Astrocyte of the spinal cord (primary cell): ENCODE results near the gene PTAFR.

Experiments
- DNase-seq: peaks from one replicate; pipeline ENCODE4 v3.0.0; 2011; ENCODE audit warnings: low read depth, low spot score
- H3K4me3 ChIP-seq: 2 replicates; pipeline ENCODE4 v1.5.1; 2011; ENCODE audit warnings: low read depth, mild to moderate bottlenecking, low read length, moderate library complexity
- in situ Hi-C: cut with HindIII; loops from 2 replicates; pipeline ENCODE4 v1.10.0; 2017; ENCODE audit warnings: low sequenced_read_pairs
- TF ChIP-seq, protein P1 (sequence below): IDR thresholded peaks from 2 replicates; pipeline ENCODE4 v1.5.1; 2012; ENCODE audit warnings: low read depth, mild to moderate bottlenecking, low read length, inconsistent platforms

Gene PTAFR

DNA sequence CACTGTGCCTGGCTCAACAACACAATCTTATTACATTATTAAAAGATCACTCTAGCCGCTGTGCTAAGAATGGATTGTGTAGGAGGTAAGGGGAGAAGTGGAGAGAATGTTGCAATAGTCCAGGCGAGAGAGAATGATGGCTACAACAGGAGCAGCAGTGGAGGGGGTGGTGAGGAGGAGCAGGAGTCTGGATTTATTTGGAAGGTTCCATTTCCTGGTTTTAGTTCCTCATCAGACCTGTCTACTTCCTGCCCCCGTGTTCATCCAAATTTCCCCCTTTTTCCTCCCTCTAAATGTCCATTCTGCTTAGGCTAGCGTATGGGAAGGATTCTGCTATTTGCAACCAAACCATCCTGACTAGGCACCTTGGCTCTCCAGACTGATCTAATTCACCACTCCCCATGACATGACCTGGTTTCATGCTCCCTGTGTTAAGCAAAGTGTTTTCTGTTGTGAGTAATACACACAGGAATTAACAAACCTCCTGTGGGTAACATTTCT, 53.0 kb downstream of the PTAFR start:
- H3K4me3 ChIP-seq = no peak overlapping the region
- DNase-seq = peak; percentile 76
- in situ Hi-C loops = no loop called here
- TF ChIP-seq, protein P1, sequence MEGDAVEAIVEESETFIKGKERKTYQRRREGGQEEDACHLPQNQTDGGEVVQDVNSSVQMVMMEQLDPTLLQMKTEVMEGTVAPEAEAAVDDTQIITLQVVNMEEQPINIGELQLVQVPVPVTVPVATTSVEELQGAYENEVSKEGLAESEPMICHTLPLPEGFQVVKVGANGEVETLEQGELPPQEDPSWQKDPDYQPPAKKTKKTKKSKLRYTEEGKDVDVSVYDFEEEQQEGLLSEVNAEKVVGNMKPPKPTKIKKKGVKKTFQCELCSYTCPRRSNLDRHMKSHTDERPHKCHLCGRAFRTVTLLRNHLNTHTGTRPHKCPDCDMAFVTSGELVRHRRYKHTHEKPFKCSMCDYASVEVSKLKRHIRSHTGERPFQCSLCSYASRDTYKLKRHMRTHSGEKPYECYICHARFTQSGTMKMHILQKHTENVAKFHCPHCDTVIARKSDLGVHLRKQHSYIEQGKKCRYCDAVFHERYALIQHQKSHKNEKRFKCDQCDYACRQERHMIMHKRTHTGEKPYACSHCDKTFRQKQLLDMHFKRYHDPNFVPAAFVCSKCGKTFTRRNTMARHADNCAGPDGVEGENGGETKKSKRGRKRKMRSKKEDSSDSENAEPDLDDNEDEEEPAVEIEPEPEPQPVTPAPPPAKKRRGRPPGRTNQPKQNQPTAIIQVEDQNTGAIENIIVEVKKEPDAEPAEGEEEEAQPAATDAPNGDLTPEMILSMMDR = no peak

DNA sequence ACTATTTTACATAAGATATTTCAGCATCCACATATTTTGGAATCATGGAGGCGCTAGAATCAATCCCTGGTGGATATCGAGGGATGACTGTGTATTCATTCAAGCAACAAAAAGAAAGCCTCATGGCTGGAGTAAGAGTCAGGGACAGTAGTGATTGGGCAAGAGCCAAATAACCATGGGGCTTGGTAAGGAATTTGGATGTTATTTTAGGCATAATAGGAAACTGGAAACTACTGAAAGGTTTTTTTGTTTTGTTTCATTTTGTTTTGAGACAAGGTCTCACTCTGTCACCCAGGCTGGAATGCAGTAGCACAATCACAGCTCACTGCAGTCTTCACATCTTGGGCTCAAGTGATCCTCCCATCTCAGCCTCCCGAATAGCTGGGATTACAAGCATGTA, 54.3 kb downstream of the PTAFR start:
- TF ChIP-seq, protein P1 = no peak
- in situ Hi-C loops = no loop called here
- DNase-seq = peak; percentile 61
- H3K4me3 ChIP-seq = no peak overlapping the region

DNA sequence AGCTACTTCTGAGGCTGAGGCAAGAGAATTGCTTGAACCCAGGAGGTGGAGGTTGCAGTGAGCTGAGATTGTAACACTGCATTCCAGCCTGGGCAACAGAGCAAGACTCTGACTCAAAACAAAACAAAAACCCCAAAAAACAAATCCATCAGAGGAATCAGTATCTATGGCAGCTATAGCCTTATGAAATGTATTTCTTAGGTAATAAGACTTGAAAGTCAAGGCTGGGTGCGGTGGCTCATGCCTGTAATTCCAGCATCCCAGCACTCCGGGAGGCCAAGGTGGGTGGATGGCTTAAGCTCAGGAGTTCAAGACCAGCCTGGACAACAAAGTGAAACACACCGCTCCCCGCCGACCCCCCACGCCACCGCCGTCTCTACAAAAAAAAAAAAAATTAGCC, 56.9 kb downstream of the PTAFR start:
- H3K4me3 ChIP-seq = no peak overlapping the region
- in situ Hi-C loops = no loop called here
- no peak for DNase-seq
- TF ChIP-seq, protein P1 = no peak

DNA sequence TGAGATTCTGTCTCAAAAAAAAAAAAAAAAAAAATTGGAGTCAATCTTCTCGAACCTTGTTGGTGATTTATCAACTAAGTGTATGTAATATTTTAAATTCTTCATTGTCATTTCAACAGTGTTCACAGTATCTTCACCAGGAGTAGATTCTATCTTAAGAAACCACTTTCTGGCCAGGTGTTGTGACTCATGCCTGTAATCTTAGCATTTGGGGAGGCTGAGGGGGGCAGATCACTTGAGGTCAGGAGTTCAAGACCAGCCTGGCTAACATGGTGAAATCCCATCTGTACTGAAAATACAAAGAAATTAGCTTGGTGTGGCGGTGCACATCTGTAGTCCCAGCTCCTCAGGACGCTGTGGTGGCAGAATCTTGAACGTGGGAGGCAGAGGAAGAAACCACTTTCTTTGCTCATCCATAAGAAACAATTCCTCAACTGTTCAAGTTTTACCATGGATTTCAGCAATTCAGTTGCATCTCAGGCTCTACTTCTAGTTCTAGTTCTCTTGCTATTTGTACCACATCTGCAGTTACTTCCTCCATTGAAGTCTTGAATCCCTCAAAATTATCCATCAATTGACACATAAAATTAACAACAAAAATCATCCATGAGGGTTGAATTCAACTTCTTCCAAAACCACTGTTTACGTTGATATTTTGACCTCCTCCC, 57.7 kb downstream of the PTAFR start:
- no peak overlapping the region for H3K4me3 ChIP-seq
- TF ChIP-seq, protein P1 = no peak
- in situ Hi-C loops = no loop called here
- no peak for DNase-seq

DNA sequence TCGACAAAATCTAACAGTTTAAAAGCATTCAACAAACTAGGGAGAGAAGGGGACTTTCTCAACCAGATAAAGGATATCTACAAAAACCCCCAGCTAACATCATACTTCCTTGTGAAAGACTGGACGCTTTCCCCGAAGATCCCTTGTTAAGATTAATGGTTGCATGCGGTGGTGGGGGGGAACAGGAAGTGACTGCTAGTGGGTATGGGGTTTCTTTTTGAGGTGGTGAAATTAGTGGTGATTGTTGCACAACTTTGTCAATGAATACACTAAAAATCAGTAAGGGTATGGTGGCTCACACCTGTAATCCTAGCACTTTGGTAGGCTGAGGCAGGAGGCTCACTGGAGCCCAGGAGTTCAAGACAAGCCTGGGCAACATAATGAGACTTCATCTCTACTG, 61.2 kb downstream of the PTAFR start:
- in situ Hi-C loops = no loop called here
- no peak overlapping the region for H3K4me3 ChIP-seq
- no peak for DNase-seq
- TF ChIP-seq, protein P1 = no peak

DNA sequence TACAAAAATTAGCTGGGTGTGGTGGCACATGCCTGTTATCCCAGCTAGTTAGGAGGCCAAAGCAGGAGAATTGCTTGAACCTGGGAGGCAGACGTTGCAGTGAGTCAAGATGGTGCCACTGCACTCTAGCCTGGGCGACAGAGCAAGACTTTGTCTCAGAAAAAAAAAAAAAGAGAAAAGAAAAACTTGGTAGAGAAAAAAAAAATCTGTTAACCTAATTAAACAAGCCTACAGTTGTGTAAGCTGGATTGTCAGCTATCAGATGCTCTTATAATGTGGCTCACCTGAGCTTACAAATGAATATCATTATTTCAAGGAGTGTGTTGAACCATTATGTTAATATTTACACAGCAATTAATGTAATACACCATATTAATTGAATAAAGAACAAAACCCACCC, 61.6 kb downstream of the PTAFR start:
- TF ChIP-seq, protein P1 = no peak
- H3K4me3 ChIP-seq = no peak overlapping the region
- in situ Hi-C loops = no loop called here
- DNase-seq = no peak
